Stimulated activated CD4-positive, alpha-beta T cell treated with anti-CD3 and anti-CD28 coated beads, Interleukin-1b, Interleukin-23, amount 100 ng/mL, for 48 hours (primary cell): ENCODE data around the gene PITX2.

Experiments used
- DNase-seq: peaks from one replicate; pipeline ENCODE4 v3.0.0-alpha.2; 2020

Gene PITX2

GRCh38 chr4:110621839-110622751 is 782 bp downstream of the PITX2 start:
- no peak for DNase-seq

GRCh38 chr4:110621328-110621812 is 1.5 kb downstream of the PITX2 start:
- no peak for DNase-seq

- no peak for DNase-seq
These were observed 2.1 kb downstream of the PITX2 start for GRCh38 chr4:110620691-110621327.

- DNase-seq = no peak
These were observed 2.6 kb downstream of the PITX2 start for GRCh38 chr4:110620322-110620690.

GRCh38 chr4:110619463-110620247 is 3.2 kb downstream of the PITX2 start:
- no peak for DNase-seq

GRCh38 chr4:110618581-110619462 is 4.1 kb downstream of the PITX2 start:
- no peak for DNase-seq

- DNase-seq = no peak
These were observed 5.0 kb downstream of the PITX2 start for GRCh38 chr4:110617646-110618580.

GRCh38 chr4:110617075-110617640 is 5.7 kb downstream of the PITX2 start:
- DNase-seq = no peak

GRCh38 chr4:110616238-110617074 is 6.4 kb downstream of the PITX2 start:
- no peak for DNase-seq

- no peak for DNase-seq
These were observed 7.3 kb downstream of the PITX2 start for GRCh38 chr4:110615353-110616237.

GRCh38 chr4:110614976-110615352 is 7.9 kb downstream of the PITX2 start:
- no peak for DNase-seq

- DNase-seq = no peak
These were observed 8.5 kb downstream of the PITX2 start for GRCh38 chr4:110614173-110614963.

GRCh38 chr4:110613745-110614144 is 9.1 kb downstream of the PITX2 start:
- no peak for DNase-seq

GRCh38 chr4:110612631-110613269 is 10.1 kb downstream of the PITX2 start:
- no peak for DNase-seq

- DNase-seq = no peak
These were observed 10.9 kb downstream of the PITX2 start for GRCh38 chr4:110611968-110612447.

- no peak for DNase-seq
These were observed 11.7 kb downstream of the PITX2 start for GRCh38 chr4:110610940-110611831.
